GM12878 (cell line): ENCODE results near the gene PYM1.

Experiments used
- CTCF ChIP-seq, 3 experiments: IDR thresholded peaks in 2 of 3; conservative IDR thresholded peaks in 1 of 3; 2 replicates each; pipeline ENCODE4 v1.5.1; 2011; ENCODE audit warnings: low read depth in 3 of 3, low read length in 3 of 3, mild to moderate bottlenecking in 3 of 3, control low read depth in 2 of 3, moderate library complexity in 2 of 3, inconsistent platforms in 1 of 3, mixed read lengths in 1 of 3; ENCODE audit not compliant: control insufficient read depth in 2 of 3, insufficient read depth in 1 of 3; ENCODE audit errors: extremely low read depth in 1 of 3
- EP300 ChIP-seq, 2 experiments: fragments of 150-350 bp in 1 of 2; IDR thresholded peaks; 2 replicates each; pipeline ENCODE4 v1.6.1; 2011 to 2012; ENCODE audit warnings: low read depth in 2 of 2, low read length in 2 of 2, borderline replicate concordance in 1 of 2, improper control_type of control experiment in 1 of 2, inconsistent platforms in 1 of 2; ENCODE audit not compliant: control insufficient read depth in 1 of 2
- GABPA ChIP-seq: IDR thresholded peaks from 2 replicates; pipeline ENCODE4 v1.6.1; 2014; ENCODE audit warnings: antibody characterized with exemption, low read depth, mild to moderate bottlenecking, inconsistent platforms
- HDGF ChIP-seq: fragments of 450-650 bp; IDR thresholded peaks from 2 replicates; pipeline ENCODE4 v1.6.1; 2016; ENCODE audit warnings: antibody characterized with exemption
- JUNB ChIP-seq: IDR thresholded peaks from 2 replicates; pipeline ENCODE4 v1.6.1; 2016; ENCODE audit warnings: antibody characterized with exemption, mild to moderate bottlenecking
- MAX ChIP-seq: IDR thresholded peaks from 2 replicates; pipeline ENCODE4 v1.6.1; 2012; ENCODE audit warnings: low read depth, low read length, improper control_type of control experiment
- NRF1 ChIP-seq: conservative IDR thresholded peaks from 2 replicates; pipeline ENCODE4 v1.6.1; 2011; ENCODE audit warnings: mild to moderate bottlenecking, low read depth, low read length, improper control_type of control experiment
- POLR2A ChIP-seq: IDR thresholded peaks from 2 replicates; pipeline ENCODE4 v1.6.1; 2011; ENCODE audit warnings: low read depth, mild to moderate bottlenecking, low read length
- RAD21 ChIP-seq: IDR thresholded peaks from 2 replicates; pipeline ENCODE4 v1.6.1; 2011; ENCODE audit warnings: mild to moderate bottlenecking, low read depth, low read length, moderate library complexity; ENCODE audit not compliant: insufficient read depth
- RUNX3 ChIP-seq: IDR thresholded peaks from 2 replicates; pipeline ENCODE4 v1.6.1; 2012; ENCODE audit warnings: low read length, inconsistent platforms
- SIN3A ChIP-seq: IDR thresholded peaks from 2 replicates; pipeline ENCODE4 v1.6.1; 2012; ENCODE audit warnings: low read depth, low read length, improper control_type of control experiment

- TF ChIP-seq RAD21 (no peak), CTCF (IDR thresholded peaks at IDR 0.05 in 2 of 3, conservative IDR thresholded peaks at IDR 0.05 in 1 of 3; ENCODE audit: control insufficient read depth in 2 of 3, extremely low read depth in 1 of 3, insufficient read depth in 1 of 3, low read depth in 3 of 3, low read length in 3 of 3) (no peak), GABPA (no peak), EP300 (IDR thresholded peaks at IDR 0.05; ENCODE audit: borderline replicate concordance in 1 of 2, control insufficient read depth in 1 of 2, low read depth in 2 of 2, low read length in 2 of 2) (no peak), JUNB (no peak), SIN3A (no peak), MAX (no peak), HDGF (no peak), NRF1 (no peak), RUNX3 (no peak), POLR2A (no peak)
Observed at GRCh38 chr12:55937981-55938380, 10.3 kb upstream of the PYM1 start.
